LNCaP clone FGC (cell line): ENCODE measurements around the gene C4orf50.

ENCODE experiments used
- DNase-seq: peaks from one replicate; pipeline ENCODE4 v3.0.0-alpha.2; 2011; ENCODE audit warnings: low read depth
- H3K4me3 ChIP-seq: 2 replicates; pipeline ENCODE4 v1.5.1; 2011; ENCODE audit warnings: mild to moderate bottlenecking, low read depth, low read length, control low read depth
- TF ChIP-seq, protein P1 (sequence below): IDR thresholded peaks from 2 replicates; pipeline ENCODE4 v1.5.1; 2012; ENCODE audit warnings: mild to moderate bottlenecking; ENCODE audit not compliant: control insufficient read depth, insufficient read depth; ENCODE audit errors: extremely low read depth

C4orf50 gene

DNA sequence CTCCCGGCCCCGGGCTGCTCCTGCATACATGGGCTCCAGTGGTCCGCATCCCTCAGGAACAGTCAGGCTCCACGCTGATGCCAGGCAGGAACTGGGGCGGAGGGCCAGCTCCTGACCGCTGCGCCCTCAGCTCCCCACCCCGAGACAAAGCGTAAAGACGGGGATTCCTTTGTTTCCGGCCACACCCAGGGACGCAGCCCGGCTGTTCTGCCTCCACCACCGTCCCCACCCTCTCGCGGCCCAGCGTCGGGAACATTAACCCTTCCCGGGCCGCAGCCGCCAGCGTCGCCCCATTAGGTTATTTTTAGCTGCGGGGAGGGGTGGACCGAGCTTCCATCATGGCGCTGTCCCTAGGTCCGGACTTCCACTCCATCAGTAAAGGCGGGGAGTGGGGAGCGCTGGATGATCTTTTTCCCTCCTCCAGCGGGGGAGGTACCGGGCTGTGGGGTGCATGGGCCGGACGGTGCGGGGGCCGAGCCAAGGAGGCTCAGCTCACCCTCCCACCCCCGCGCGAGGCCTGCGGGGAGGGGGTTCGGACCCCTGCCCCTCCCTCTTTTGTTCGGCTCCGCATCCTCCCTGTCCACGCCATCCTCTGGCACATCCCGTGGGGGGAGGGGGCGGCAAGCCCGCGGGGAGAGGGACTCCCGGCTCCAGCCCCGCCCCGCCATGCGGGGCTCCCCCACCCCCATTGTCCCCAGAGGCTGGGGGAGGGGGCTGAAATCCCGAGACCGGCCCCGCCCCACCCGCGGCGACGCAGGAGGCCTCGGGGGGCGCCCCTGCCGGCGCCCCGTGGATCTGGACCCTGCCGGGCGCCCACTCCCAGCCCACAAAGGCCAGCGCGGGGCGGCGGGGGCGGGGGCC, 130.6 kb downstream of the C4orf50 start:
- no peak for DNase-seq
- TF ChIP-seq, protein P1, sequence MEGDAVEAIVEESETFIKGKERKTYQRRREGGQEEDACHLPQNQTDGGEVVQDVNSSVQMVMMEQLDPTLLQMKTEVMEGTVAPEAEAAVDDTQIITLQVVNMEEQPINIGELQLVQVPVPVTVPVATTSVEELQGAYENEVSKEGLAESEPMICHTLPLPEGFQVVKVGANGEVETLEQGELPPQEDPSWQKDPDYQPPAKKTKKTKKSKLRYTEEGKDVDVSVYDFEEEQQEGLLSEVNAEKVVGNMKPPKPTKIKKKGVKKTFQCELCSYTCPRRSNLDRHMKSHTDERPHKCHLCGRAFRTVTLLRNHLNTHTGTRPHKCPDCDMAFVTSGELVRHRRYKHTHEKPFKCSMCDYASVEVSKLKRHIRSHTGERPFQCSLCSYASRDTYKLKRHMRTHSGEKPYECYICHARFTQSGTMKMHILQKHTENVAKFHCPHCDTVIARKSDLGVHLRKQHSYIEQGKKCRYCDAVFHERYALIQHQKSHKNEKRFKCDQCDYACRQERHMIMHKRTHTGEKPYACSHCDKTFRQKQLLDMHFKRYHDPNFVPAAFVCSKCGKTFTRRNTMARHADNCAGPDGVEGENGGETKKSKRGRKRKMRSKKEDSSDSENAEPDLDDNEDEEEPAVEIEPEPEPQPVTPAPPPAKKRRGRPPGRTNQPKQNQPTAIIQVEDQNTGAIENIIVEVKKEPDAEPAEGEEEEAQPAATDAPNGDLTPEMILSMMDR = no peak
- no peak overlapping the region for H3K4me3 ChIP-seq

DNA sequence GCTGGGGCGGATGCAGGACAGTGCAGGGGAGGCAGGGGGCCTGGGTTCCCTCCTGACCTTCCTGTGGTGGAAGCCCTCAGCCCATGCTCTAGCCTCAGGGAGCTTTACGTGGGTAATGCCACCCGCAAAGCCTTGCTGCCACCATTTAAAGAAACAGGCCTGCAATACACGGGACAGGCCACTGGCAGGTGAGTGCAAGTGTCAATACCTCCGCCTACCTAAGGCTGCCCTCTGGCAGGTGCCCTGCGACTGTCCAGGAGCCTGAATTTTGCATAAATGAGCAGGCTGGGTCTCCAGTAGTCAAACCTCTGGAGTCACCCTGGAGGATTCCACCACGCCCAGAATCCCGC, 131.2 kb downstream of the C4orf50 start:
- TF ChIP-seq, protein P1 = no peak
- DNase-seq = no peak
- H3K4me3 ChIP-seq = no peak overlapping the region

DNA sequence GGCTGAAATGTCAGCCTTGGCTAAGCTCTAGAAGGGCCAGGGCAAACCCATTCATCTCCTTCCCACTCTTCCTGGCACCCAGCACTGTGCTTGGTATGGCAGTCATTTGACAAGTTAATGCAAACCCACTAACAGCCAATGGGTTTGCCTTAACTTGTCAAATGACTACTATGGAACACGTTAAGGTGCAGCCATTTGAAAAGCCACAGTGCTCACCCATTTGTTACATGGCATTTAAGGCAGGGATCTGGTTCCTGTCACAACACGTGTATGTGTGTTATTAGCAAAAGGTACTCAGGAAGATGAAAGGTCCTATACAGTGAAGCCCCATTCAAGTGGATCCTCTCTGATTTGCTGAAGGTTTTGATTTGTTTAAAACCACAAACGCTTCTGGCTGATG, 132.5 kb downstream of the C4orf50 start:
- no peak overlapping the region for H3K4me3 ChIP-seq
- TF ChIP-seq, protein P1 = no peak
- no peak for DNase-seq

DNA sequence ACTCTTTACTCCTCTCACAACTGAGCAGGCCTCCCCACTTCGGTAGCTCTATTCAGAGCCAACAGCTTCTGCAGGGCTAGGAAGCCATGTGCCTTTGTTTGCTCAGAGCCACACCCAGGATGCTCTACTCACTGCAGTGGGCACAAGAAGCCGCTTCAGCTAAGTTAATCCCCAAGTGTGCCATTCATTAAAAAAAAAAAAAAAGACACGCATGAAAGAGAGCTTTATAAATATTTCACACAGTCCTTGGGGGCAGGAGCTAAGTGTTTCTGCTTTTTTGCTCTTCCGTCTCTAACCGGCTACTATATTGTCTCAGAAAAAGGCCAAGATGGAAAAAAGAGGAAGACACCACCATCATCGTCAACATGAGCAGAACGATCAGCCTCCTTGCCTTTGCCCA, 133.4 kb downstream of the C4orf50 start:
- H3K4me3 ChIP-seq = no peak overlapping the region
- DNase-seq = no peak

DNA sequence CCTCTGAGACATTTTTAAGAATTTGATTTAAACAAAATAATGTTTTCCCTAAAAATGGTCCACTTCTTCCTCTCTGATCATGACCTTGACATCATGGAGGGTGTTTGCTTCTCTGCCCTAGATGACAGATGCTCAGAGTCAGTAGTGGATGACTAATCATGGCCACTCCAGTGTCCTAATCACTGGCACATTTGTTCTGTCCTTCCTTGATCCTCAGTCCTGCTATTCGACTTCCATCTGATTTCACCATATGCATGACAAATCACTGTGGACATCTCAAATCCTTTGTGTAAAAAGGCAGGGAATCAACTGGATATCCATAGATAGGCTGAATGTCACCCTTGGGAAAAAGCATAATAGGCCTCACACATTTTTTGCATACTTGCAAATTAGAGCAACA, 134.3 kb downstream of the C4orf50 start:
- TF ChIP-seq, protein P1 = no peak
- DNase-seq = no peak
- no peak overlapping the region for H3K4me3 ChIP-seq

More for the DNA sequence above, 133.4 kb downstream of the C4orf50 start:
- TF ChIP-seq, protein P1 = no peak

DNA sequence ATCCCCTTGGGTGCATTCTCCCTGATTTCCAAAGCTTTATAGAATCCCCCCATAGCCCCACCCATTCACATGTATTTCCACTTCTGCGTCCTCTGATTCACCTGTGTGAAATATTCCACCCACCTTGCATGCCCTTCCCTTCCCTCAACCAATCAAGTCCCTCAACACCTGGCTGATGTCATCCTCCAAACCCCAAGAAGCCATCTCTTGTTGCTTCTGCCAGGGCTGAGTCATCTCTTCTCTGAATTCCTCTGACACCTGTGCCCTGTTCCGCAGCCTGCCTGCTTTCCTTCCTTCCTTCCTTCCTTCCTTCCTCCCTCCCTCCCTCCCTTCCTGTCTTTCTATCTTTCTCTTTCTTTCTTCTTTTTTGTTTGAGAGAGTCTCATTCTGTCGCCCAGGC, 135.3 kb downstream of the C4orf50 start:
- TF ChIP-seq, protein P1 = no peak
- no peak for DNase-seq
- no peak overlapping the region for H3K4me3 ChIP-seq

DNA sequence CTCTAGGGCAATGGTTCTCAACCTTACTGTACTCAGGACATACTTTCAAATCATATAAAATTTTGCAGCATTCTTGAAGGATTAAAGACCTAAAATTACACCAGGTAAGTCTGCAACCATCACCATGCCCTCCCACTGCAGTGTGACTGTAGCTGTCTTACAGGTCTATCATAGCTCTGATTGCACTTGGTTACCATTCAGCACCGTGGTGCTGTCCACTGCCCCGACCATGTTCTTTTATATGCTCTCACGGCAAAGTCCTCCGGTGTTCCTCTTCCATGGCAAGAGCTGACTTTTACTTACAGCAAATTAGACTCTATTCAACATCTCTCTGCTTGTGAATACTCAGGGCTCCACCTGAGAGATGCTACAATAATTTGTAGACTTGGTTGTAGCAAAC, 136.9 kb downstream of the C4orf50 start:
- DNase-seq = no peak
- TF ChIP-seq, protein P1 = no peak

More for the DNA sequence above, 136.9 kb downstream of the C4orf50 start:
- H3K4me3 ChIP-seq = no peak overlapping the region
